Neuron (in vitro differentiated cells): ENCODE data around the gene ROR1.
"Not testable (repeated sequence)": the region's sequence is repeated elsewhere in the genome, so short reads cannot be mapped to it uniquely, and the experiment has no call there.

ENCODE experiments used
- H2AFZ ChIP-seq: one replicate; pipeline ENCODE4 v1.6.1; 2013; ENCODE audit warnings: low read depth, mild to moderate bottlenecking, inconsistent platforms, low read length, moderate library complexity
- H3K27me3 ChIP-seq: one replicate; pipeline ENCODE4 v1.6.1; 2013; ENCODE audit warnings: low read length; ENCODE audit not compliant: insufficient read depth
- H3K36me3 ChIP-seq: one replicate; pipeline ENCODE4 v1.6.1; 2013; ENCODE audit warnings: low read length; ENCODE audit not compliant: insufficient read depth
- H3K4me1 ChIP-seq: one replicate; pipeline ENCODE4 v1.6.1; 2013; ENCODE audit warnings: low read length; ENCODE audit not compliant: insufficient read depth
- H3K4me3 ChIP-seq: 2 replicates; pipeline ENCODE4 v1.5.1; 2013; ENCODE audit warnings: mild to moderate bottlenecking, low read length, moderate library complexity
- H3K9me3 ChIP-seq: one replicate; pipeline ENCODE4 v1.6.1; 2013; ENCODE audit warnings: low read length

Gene ROR1

DNA sequence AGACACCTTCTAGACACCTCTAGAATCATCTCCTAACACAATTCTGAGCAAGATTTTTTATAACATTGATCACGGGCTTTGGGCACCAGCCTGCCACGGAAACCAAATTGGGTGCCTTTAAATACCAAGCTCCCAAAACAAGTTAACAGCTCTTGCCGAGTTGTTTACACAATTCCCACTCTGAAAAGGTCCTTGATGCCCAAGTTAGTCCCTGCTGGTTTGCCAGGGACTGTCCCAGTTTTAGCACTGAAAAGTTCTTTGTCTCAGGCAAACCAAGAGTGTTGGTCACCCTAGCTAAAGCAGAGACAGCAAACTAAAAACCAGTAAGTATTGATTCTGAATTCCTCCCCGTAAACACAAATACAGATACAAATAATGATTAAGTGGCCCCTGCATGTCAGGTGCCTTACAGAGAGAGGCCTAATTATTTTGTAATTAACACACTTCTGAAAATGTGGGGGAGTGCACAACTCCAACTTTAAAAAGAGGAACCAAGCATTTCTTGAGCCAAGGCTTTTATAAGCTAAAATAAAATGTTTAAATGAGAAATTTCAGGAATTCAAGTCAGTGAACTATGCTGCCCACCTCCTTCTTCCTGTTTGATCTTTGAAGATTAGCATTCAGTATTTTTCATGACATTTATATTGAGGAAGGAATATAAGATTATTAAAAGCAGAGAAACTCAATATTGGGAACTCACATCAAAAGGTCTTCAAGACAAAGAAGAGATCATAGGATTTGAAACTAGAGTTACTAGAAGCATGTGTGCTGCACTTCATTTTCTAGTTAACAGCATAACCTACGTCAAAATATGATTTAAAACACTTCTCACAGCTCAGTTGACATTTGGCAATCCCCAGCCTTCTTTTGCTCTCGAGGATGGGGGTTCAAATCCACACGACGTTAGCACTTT lies 420.6 kb downstream of the ROR1 start:
- Histone ChIP-seq H3K4me1 (peaks cover 4% of the 10 kb centered on the region), H2AFZ (no peak overlapping the region), H3K9me3 (no peaks in the 10 kb centered on the region), H3K36me3 (no peaks in the 10 kb centered on the region), H3K27me3 (peaks cover 6% of the 10 kb centered on the region), H3K4me3 (no peak overlapping the region)

- H3K36me3 ChIP-seq = no peaks in the 10 kb centered on the region
- H3K4me3 ChIP-seq = no peak overlapping the region
- H3K27me3 ChIP-seq = peaks cover 6% of the 10 kb centered on the region
- no peaks in the 10 kb centered on the region for H3K9me3 ChIP-seq
- no peak overlapping the region for H2AFZ ChIP-seq
- H3K4me1 ChIP-seq = peaks cover 4% of the 10 kb centered on the region
These were observed 421.2 kb downstream of the ROR1 start for GRCh38 chr1:64195081-64195395.

DNA sequence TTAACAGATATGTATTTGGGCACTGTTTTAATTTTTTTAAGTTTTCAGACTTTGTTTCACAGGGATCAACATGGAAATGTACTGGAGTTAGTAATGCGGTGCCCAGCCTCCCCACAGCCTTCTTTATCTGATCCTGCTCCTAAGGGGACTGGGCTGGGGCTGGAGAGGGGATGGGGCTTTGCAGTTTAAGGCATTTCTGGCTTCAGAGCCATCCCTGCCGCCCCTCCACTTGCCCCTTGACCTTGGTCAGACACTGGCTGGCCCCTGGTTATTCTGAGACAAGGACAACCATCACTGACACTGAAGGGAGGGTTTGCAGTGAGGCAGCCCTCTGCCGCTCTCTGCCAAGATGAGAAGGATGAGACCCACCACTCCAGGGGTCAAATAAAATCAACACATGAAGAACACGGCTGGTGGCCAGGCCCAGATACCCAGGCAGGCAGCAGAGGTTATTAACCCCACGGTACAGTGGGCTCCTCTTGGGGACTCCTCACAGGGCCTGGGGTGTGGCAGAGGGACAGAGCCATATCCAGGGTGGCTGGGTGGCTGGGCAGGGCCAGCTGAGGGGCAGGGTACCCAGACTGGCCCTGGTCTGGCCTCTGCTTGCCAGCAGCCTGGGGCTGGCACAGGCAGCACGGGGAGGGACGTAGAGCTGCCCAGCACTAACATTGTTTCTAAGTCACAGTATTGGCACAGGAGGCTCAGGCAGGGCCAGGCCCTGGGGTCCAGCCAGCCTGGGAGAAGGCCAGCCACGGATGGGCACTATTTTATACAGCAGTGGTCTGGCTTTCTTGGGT lies 422.5 kb downstream of the ROR1 start:
- peaks cover 6% of the 10 kb centered on the region for H3K27me3 ChIP-seq
- H3K9me3 ChIP-seq = no peaks in the 10 kb centered on the region
- no peak overlapping the region for H3K4me3 ChIP-seq
- no peaks in the 10 kb centered on the region for H3K36me3 ChIP-seq
- no peak overlapping the region for H2AFZ ChIP-seq
- peaks cover 4% of the 10 kb centered on the region for H3K4me1 ChIP-seq

- Histone ChIP-seq H3K4me1 (peaks cover 4% of the 10 kb centered on the region), H3K27me3 (peaks cover 6% of the 10 kb centered on the region), H3K36me3 (no peaks in the 10 kb centered on the region), H3K9me3 (no peaks in the 10 kb centered on the region), H2AFZ (no peak overlapping the region), H3K4me3 (no peak overlapping the region)
These were observed 423.3 kb downstream of the ROR1 start for GRCh38 chr1:64197076-64197475.

GRCh38 chr1:64199154-64199553 lies 425.3 kb downstream of the ROR1 start:
- Histone ChIP-seq H3K9me3 (peaks cover 4% of the 10 kb centered on the region), H3K4me3 (no peak overlapping the region), H3K4me1 (peaks cover 4% of the 10 kb centered on the region), H2AFZ (no peak overlapping the region), H3K36me3 (no peaks in the 10 kb centered on the region), H3K27me3 (peaks cover 8% of the 10 kb centered on the region)

DNA sequence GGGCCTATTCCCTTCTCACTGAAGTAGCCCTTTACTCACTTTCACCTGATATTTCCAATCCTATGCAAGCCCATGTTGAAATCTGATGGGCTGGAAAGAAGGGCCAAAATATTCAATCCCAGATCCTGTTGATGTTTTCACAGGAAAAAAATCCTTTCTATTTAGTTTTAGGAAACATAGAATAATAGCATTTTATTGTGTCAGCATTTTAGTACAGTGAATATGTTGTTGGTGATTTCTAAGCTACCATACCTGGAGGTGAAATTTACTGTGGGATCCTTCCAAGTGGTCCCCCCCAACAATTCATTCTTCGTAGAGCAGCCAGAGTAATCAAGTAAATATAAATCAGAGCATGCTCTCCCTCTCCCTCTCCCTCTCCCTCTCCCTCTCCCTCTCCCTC lies 426.2 kb downstream of the ROR1 start:
- Histone ChIP-seq H2AFZ (no peak overlapping the region), H3K4me1 (peaks cover 4% of the 10 kb centered on the region), H3K9me3 (peaks cover 4% of the 10 kb centered on the region), H3K36me3 (no peaks in the 10 kb centered on the region), H3K27me3 (peaks cover 12% of the 10 kb centered on the region), H3K4me3 (no peak overlapping the region)

- H3K27me3 ChIP-seq = peaks cover 7% of the 10 kb centered on the region
- no peak within 1 kb of the TSS for H2AFZ ChIP-seq
- no peaks in the 10 kb centered on the region for H3K4me1 ChIP-seq
- peaks cover 4% of the 10 kb centered on the region for H3K9me3 ChIP-seq
- no peak within 1 kb of the TSS for H3K4me3 ChIP-seq
- no peaks in the 10 kb centered on the region for H3K36me3 ChIP-seq
These were observed 429.6 kb downstream of the ROR1 start, which contains the start of gene UBE2U for GRCh38 chr1:64203420-64203819. UBE2U (plus strand) TSS chr1:64203623; CDS start chr1:64204051, 428 bp downstream.

- no peaks in the 10 kb centered on the region for H3K4me1 ChIP-seq
- no peak overlapping the region for H3K4me3 ChIP-seq
- no peaks in the 10 kb centered on the region for H3K36me3 ChIP-seq
- H2AFZ ChIP-seq = no peak overlapping the region
- peaks cover 8% of the 10 kb centered on the region for H3K27me3 ChIP-seq
- H3K9me3 ChIP-seq = no peaks in the 10 kb centered on the region
These were observed 435.4 kb downstream of the ROR1 start for GRCh38 chr1:64209221-64209620.

- no peaks in the 10 kb centered on the region for H3K9me3 ChIP-seq
- H3K4me1 ChIP-seq = no peaks in the 10 kb centered on the region
- H2AFZ ChIP-seq = no peak overlapping the region
- H3K27me3 ChIP-seq = peaks cover 3% of the 10 kb centered on the region
- H3K36me3 ChIP-seq = no peaks in the 10 kb centered on the region
- no peak overlapping the region for H3K4me3 ChIP-seq
These were observed 438.2 kb downstream of the ROR1 start for GRCh38 chr1:64212031-64212430.

GRCh38 chr1:64215576-64215975 lies 441.8 kb downstream of the ROR1 start:
- no peaks in the 10 kb centered on the region for H3K36me3 ChIP-seq
- H2AFZ ChIP-seq = no peak overlapping the region
- H3K4me1 ChIP-seq = no peaks in the 10 kb centered on the region
- H3K27me3 ChIP-seq = peaks cover 3% of the 10 kb centered on the region
- no peak overlapping the region for H3K4me3 ChIP-seq
- no peaks in the 10 kb centered on the region for H3K9me3 ChIP-seq

GRCh38 chr1:64220241-64220640 lies 446.4 kb downstream of the ROR1 start:
- no peak overlapping the region for H2AFZ ChIP-seq
- no peaks in the 10 kb centered on the region for H3K9me3 ChIP-seq
- no peaks in the 10 kb centered on the region for H3K4me1 ChIP-seq
- H3K4me3 ChIP-seq = no peak overlapping the region
- H3K27me3 ChIP-seq = no peaks in the 10 kb centered on the region
- H3K36me3 ChIP-seq = no peaks in the 10 kb centered on the region

DNA sequence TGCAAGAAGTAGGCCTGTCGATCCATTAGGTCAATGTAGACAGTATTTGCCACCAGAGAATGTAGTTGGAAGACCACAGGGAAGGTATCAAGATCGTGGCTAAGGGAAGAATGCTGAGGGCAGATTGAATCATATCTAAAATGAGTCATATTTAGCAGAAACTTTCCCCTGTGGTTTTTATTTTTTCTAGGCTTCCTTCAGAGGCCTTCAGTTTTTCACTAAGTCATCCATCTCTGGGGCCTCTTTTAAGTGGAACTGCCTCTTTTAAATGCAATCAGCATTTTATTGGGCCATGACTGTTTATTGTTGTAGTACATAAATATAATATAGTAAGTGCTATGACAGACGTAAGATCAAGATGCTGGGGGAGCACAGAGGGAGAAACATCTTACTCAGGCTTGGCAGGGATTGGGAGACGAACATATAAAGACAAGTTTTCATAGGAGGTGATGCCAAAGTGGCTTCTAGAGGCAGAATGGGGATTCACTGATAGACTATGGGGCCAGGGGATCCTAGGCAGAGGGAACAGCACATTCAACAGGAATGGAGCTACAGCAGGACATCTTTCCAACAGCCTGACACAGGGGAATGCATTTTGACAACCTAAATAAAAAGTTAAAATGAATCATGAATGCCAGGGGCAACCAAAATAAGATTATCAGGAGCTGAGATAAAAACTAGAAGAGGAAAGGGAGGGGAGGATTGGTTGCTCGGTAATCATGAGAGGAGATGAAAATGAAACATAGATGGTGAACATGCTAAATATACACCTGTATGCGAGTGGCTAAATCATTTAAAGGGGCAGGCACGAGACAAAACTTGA lies 449.7 kb downstream of the ROR1 start:
- Histone ChIP-seq H3K9me3 (no peaks in the 10 kb centered on the region), H3K36me3 (no peaks in the 10 kb centered on the region), H3K4me3 (no peak overlapping the region)

GRCh38 chr1:64224236-64224635 lies 450.4 kb downstream of the ROR1 start:
- H3K4me1 ChIP-seq, H3K27me3 ChIP-seq, H2AFZ ChIP-seq, H3K36me3 ChIP-seq, H3K4me3 ChIP-seq, H3K9me3 ChIP-seq: not testable (repeated sequence)

More for the DNA sequence above, 449.7 kb downstream of the ROR1 start:
- Histone ChIP-seq H2AFZ (no peak overlapping the region), H3K27me3 (no peaks in the 10 kb centered on the region), H3K4me1 (no peaks in the 10 kb centered on the region)
